GM12878 (cell line): ENCODE measurements around the gene KDM5B. TPM values are rescaled to one million over a fixed set of nuclear protein-coding genes. Genes with fewer than 3 reads are reported as not detected.
A peak's percentile ranks its signal among the peaks of the same experiment; 100 is the strongest.

Experiments
- ATAC-seq: fragments of 200-7000 bp; cut with Tn5 transposase; 3 replicates; pipeline ENCODE4 v1.9.1; 2020; ENCODE audit warnings: mild to moderate bottlenecking, moderate library complexity
- BruUV-seq: library from RNA; stranded (reverse); fragments of 400-500 nt; replicated peaks from 2 replicates; lab custom pipeline; 2021; lab: Mats Ljungman, UMichigan
- CTCF ChIA-PET: fragments of 300-600 bp; sonication (Branson Sonifier 250); formaldehyde crosslinking; extraction: SDS; loops from one replicate; lab custom pipeline; 2021; ENCODE audit warnings: inconsistent platforms; lab: Yijun Ruan, JAX
- POLR2A ChIA-PET: fragments of 350-600 bp; formaldehyde crosslinking; extraction: SDS; loops from one replicate; lab custom pipeline; 2021; ENCODE audit warnings: inconsistent platforms; lab: Charles Lee
- RAD21 ChIA-PET: fragments of 300-600 bp; sonication (Branson Sonifier 250); formaldehyde crosslinking; loops from one replicate; lab custom pipeline; 2023; ENCODE audit warnings: antibody characterized with exemption; ENCODE audit not compliant: unreplicated experiment; lab: Charles Lee
- SMC1A ChIA-PET: fragments of 300-600 bp; sonication (Branson Sonifier 250); formaldehyde crosslinking; loops from one replicate; lab custom pipeline; 2023; ENCODE audit not compliant: unreplicated experiment, uncharacterized antibody; lab: Charles Lee
- DNase-seq: peaks from one replicate; pipeline ENCODE4 v3.0.0-alpha.2; 2011; ENCODE audit warnings: low read depth, low spot score
- FAIRE-seq: peaks from 3 replicates; lab custom pipeline; 2011; peaks lifted over from hg19 to GRCh38; lab: Jason Lieb, UNC
- H2AFZ ChIP-seq: 2 replicates; pipeline ENCODE4 v1.6.0; 2011; ENCODE audit warnings: low read depth, low read length, control low read depth; ENCODE audit not compliant: control insufficient read depth
- H3K27ac ChIP-seq: 2 replicates; pipeline ENCODE4 v1.5.1; 2011; ENCODE audit warnings: control low read depth; ENCODE audit not compliant: control insufficient read depth, insufficient read depth
- H3K27me3 ChIP-seq, 2 experiments: replicated peaks in 1 of 2; 2 replicates each; pipeline versions ENCODE4 v1.6.0 to v1.6.1; 2011; ENCODE audit warnings: low read length in 1 of 2; ENCODE audit not compliant: control insufficient read depth in 2 of 2, insufficient read depth in 2 of 2
- H3K36me3 ChIP-seq, 2 experiments: 2 replicates each; pipeline ENCODE4 v1.5.1; 2011; ENCODE audit warnings: low read length in 1 of 2; ENCODE audit not compliant: control insufficient read depth in 2 of 2, insufficient read depth in 2 of 2
- H3K4me1 ChIP-seq: 2 replicates; pipeline ENCODE4 v1.6.1; 2011; ENCODE audit warnings: mild to moderate bottlenecking, low read length, moderate library complexity, mixed read lengths; ENCODE audit not compliant: control insufficient read depth, insufficient read depth
- H3K4me2 ChIP-seq: 2 replicates; pipeline ENCODE4 v1.6.0; 2011; ENCODE audit warnings: control low read depth; ENCODE audit not compliant: control insufficient read depth, insufficient read depth
- H3K4me3 ChIP-seq: fragments of 200-600 bp; sonication (generic); 2 replicates; pipeline ENCODE4 v1.5.1; 2016
- H3K79me2 ChIP-seq: 2 replicates; pipeline ENCODE4 v1.6.0; 2011; ENCODE audit warnings: low read length; ENCODE audit not compliant: control insufficient read depth, insufficient read depth
- H3K9ac ChIP-seq: 2 replicates; pipeline ENCODE4 v1.8.0; 2011; ENCODE audit warnings: low read length, control low read depth, mixed read lengths; ENCODE audit not compliant: control insufficient read depth, insufficient read depth
- H3K9me3 ChIP-seq: replicated peaks from 3 replicates; pipeline ENCODE4 v1.5.1; 2011; ENCODE audit warnings: mild to moderate bottlenecking, low read length; ENCODE audit not compliant: control insufficient read depth, insufficient read depth
- H4K20me1 ChIP-seq: 2 replicates; pipeline ENCODE4 v1.6.0; 2011; ENCODE audit not compliant: control insufficient read depth, insufficient read depth
- ASH2L ChIP-seq: fragments of 300-600, 200-600 bp; sonication (generic); IDR thresholded peaks from 2 replicates; pipeline ENCODE4 v1.6.1; 2017; ENCODE audit warnings: low read depth, mild to moderate bottlenecking, borderline replicate concordance
- CBX3 ChIP-seq: fragments of 200-600 bp; sonication (generic); IDR thresholded peaks from 2 replicates; pipeline ENCODE4 v1.6.1; 2016; ENCODE audit warnings: low read depth, borderline replicate concordance
- CHD1 ChIP-seq: IDR thresholded peaks from 2 replicates; pipeline ENCODE4 v1.6.1; 2012; ENCODE audit warnings: low read depth, low read length, improper control_type of control experiment
- LARP7 ChIP-seq: fragments of 450-650 bp; IDR thresholded peaks from 2 replicates; pipeline ENCODE4 v1.6.1; 2017; ENCODE audit warnings: mild to moderate bottlenecking
- NFXL1 ChIP-seq: fragments of 450-650 bp; IDR thresholded peaks from 2 replicates; pipeline ENCODE4 v1.6.1; 2017; ENCODE audit warnings: antibody characterized with exemption, mild to moderate bottlenecking, borderline replicate concordance
- POLR2A ChIP-seq: IDR thresholded peaks from 2 replicates; pipeline ENCODE4 v1.6.1; 2011; ENCODE audit warnings: low read depth, mild to moderate bottlenecking, low read length
- POLR2AphosphoS5 ChIP-seq: IDR thresholded peaks from 2 replicates; pipeline ENCODE4 v1.6.1; 2011; ENCODE audit warnings: mild to moderate bottlenecking, low read length, inconsistent platforms
- POU2F2 ChIP-seq: IDR thresholded peaks from 3 replicates; pipeline ENCODE4 v1.6.1; 2011; ENCODE audit warnings: low read depth, mild to moderate bottlenecking, low read length, borderline replicate concordance
- RBBP5 ChIP-seq: fragments of 200-600 bp; sonication (generic); conservative IDR thresholded peaks from 2 replicates; pipeline ENCODE4 v1.6.1; 2016
- SREBF1 ChIP-seq: IDR thresholded peaks from 2 replicates; pipeline ENCODE4 v1.6.1; 2012; ENCODE audit warnings: mild to moderate bottlenecking, low read length
- SRF ChIP-seq, 2 experiments: IDR thresholded peaks; 2 replicates each; pipeline ENCODE4 v1.6.1; 2011; ENCODE audit warnings: low read depth in 2 of 2, low read length in 2 of 2, mild to moderate bottlenecking in 1 of 2, moderate library complexity in 1 of 2
- SUPT20H ChIP-seq: IDR thresholded peaks from 2 replicates; pipeline ENCODE4 v1.6.1; 2011; ENCODE audit warnings: low read depth, mild to moderate bottlenecking, low read length, moderate library complexity, borderline replicate concordance; ENCODE audit not compliant: control insufficient read depth
- TARDBP ChIP-seq: IDR thresholded peaks from 2 replicates; pipeline ENCODE4 v1.6.1; 2016; ENCODE audit warnings: borderline replicate concordance
- WGBS: methylation state at CpG from one replicate; pipeline ENCODE4 v1.1.6; 2016; ENCODE audit warnings: low lambda C conversion rate; ENCODE audit not compliant: insufficient replicate concordance, insufficient coverage; ENCODE audit errors: missing lambda C conversion rate; 5-methylcytosine and 5-hydroxymethylcytosine counted together
- in situ Hi-C: fragments of 300-500 bp; cut with MboI; formaldehyde crosslinking; loops from 9 replicates; pipeline ENCODE4 v1.14.3; 2018; ENCODE audit warnings: mixed read lengths
- intact Hi-C: fragments of 100-400 bp; cut with micrococcal nuclease; formaldehyde crosslinking; loops from one replicate; pipeline ENCODE4 v1.14.2; 2022; ENCODE audit not compliant: unreplicated experiment
- polyA plus RNA-seq, 11 experiments: library from polyadenylated mRNA; depleted of rRNA in 4 of 11; unstranded in 6 of 11; stranded (reverse) in 5 of 11; fragments of >200 nt; fragmentation: Nextera tagmentation in 4 of 11; fragmentation: Illumina TruSeq in 1 of 11; extraction: Ambion mirVana in 4 of 11; extraction: Trizol in 1 of 11; gene quantifications; 1 replicate in 1 of 11; 2 replicates in 10 of 11; pipeline versions ENCODE4 v1.2.1 to v1.2.3, GENCODE V29; 2011 to 2016; ENCODE audit warnings: inconsistent platforms in 2 of 11, missing spikeins in 2 of 11, low read depth in 1 of 11
- total RNA-seq, 4 experiments: library from RNA; depleted of rRNA in 3 of 4; stranded (reverse); fragments of >200 nt in 3 of 4; fragmentation: Illumina TruSeq in 1 of 4; extraction: Trizol in 1 of 4; gene quantifications; 2 replicates each; pipeline versions ENCODE4 v1.2.1 to v1.2.3, GENCODE V29; 2013 to 2021
- TF ChIP-seq, protein P1 (sequence below): fragments of 450-650 bp; IDR thresholded peaks from 2 replicates; pipeline ENCODE4 v1.6.1; 2017; ENCODE audit warnings: mild to moderate bottlenecking
- TF ChIP-seq, protein P2 (sequence below): fragments of 450-650 bp; IDR thresholded peaks from 2 replicates; pipeline ENCODE4 v1.6.1; 2017; ENCODE audit warnings: mild to moderate bottlenecking, moderate library complexity
- TF ChIP-seq, protein P3 (sequence below): fragments of 450-650 bp; IDR thresholded peaks from 2 replicates; pipeline ENCODE4 v1.6.1; 2016; ENCODE audit warnings: mild to moderate bottlenecking
- TF ChIP-seq, protein P4 (sequence below): IDR thresholded peaks from 2 replicates; pipeline ENCODE4 v1.6.1; 2011; ENCODE audit warnings: low read depth, low read length, improper control_type of control experiment, borderline replicate concordance

Gene KDM5B
- total and polyA plus RNA-seq, 10 of the 15 experiments (the other 5 are each of a cell fraction or from before 2014, with no cell fraction given) = 1.7 to 26.6 (median 8.1) TPM

DNA sequence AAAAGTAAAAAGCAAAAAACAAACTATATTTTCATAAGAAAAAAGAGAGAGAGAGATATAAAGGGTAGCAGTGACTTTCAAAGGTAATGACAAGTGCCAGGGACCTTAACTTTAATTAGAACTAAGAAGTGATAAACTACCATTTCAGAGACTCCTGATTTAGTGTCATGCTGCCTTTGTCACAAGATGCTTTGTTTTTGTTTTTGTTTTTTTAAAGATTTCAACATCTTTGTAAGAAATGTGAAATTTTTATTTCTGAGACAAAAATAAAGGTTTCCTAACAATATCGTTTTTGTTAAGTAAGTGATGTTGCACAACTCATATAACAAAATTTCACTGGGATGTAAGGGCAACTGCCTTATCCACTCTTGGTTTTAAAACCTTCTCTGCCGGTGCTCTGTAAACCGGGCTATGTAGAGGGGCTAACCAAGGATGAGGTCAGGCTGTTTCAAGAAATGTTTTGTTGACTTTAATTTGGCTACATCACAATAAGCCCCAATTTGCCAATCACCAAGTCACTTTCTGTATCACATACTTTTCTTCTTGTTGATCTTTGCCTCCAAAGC, 62.8 kb downstream of the KDM5B start:
- Histone ChIP-seq H3K36me3 (peaks cover 0 to 8% of the 10 kb centered on the region in 2 experiments; a peak in 3 of 4 replicates), H3K27ac (no peak overlapping the region), H3K4me2 (no peak overlapping the region), H2AFZ (no peak overlapping the region), H3K4me1 (no peaks in the 10 kb centered on the region), H4K20me1 (no peaks in the 10 kb centered on the region), H3K9me3 (no peaks in the 10 kb centered on the region), H3K4me3 (no peak overlapping the region), H3K27me3 (no peaks in the 10 kb centered on the region), H3K9ac (no peak overlapping the region), H3K79me2 (no peaks in the 10 kb centered on the region)
- ChIA-PET CTCF (interaction anchor here (0.8 to 0.9 kb wide), 2 partner anchors 13 to 26 kb away, joined by 3 to 4 read pairs; no protein-coding TSS in a partner anchor), SMC1A (interaction anchor here (0.5 kb wide), 1 partner anchor 263 kb away, joined by 3 read pairs; no protein-coding TSS in a partner anchor), RAD21 (no interaction called here), POLR2A (no interaction called here)
- ATAC-seq (no peak), FAIRE-seq (no peak), DNase-seq (no peak)
- TSS peak; percentile 20 for BruUV-seq
- intact Hi-C loops (loop anchor here (5.0 kb wide), 1 partner anchor 122 kb away; no protein-coding TSS in a partner anchor), in situ Hi-C loops (no loop called here)
- WGBS = 42% methylated on average over 3 of the region's 3 CpGs
- TF ChIP-seq ASH2L = no peak
- TF ChIP-seq, protein P1, sequence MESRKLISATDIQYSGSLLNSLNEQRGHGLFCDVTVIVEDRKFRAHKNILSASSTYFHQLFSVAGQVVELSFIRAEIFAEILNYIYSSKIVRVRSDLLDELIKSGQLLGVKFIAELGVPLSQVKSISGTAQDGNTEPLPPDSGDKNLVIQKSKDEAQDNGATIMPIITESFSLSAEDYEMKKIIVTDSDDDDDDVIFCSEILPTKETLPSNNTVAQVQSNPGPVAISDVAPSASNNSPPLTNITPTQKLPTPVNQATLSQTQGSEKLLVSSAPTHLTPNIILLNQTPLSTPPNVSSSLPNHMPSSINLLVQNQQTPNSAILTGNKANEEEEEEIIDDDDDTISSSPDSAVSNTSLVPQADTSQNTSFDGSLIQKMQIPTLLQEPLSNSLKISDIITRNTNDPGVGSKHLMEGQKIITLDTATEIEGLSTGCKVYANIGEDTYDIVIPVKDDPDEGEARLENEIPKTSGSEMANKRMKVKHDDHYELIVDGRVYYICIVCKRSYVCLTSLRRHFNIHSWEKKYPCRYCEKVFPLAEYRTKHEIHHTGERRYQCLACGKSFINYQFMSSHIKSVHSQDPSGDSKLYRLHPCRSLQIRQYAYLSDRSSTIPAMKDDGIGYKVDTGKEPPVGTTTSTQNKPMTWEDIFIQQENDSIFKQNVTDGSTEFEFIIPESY = no peak
- no peak for TF ChIP-seq TARDBP
- no peak for TF ChIP-seq NFXL1
- no peak for TF ChIP-seq CHD1
- no peak for TF ChIP-seq POLR2AphosphoS5
- TF ChIP-seq RBBP5 = no peak
- TF ChIP-seq SREBF1 = no peak
- no peak for TF ChIP-seq SUPT20H
- no peak for TF ChIP-seq LARP7
- no peak for TF ChIP-seq POLR2A
- no peak for TF ChIP-seq SRF (IDR thresholded peaks at IDR 0.05; ENCODE audit: low read depth in 2 of 2, low read length in 2 of 2)
- TF ChIP-seq, protein P2, sequence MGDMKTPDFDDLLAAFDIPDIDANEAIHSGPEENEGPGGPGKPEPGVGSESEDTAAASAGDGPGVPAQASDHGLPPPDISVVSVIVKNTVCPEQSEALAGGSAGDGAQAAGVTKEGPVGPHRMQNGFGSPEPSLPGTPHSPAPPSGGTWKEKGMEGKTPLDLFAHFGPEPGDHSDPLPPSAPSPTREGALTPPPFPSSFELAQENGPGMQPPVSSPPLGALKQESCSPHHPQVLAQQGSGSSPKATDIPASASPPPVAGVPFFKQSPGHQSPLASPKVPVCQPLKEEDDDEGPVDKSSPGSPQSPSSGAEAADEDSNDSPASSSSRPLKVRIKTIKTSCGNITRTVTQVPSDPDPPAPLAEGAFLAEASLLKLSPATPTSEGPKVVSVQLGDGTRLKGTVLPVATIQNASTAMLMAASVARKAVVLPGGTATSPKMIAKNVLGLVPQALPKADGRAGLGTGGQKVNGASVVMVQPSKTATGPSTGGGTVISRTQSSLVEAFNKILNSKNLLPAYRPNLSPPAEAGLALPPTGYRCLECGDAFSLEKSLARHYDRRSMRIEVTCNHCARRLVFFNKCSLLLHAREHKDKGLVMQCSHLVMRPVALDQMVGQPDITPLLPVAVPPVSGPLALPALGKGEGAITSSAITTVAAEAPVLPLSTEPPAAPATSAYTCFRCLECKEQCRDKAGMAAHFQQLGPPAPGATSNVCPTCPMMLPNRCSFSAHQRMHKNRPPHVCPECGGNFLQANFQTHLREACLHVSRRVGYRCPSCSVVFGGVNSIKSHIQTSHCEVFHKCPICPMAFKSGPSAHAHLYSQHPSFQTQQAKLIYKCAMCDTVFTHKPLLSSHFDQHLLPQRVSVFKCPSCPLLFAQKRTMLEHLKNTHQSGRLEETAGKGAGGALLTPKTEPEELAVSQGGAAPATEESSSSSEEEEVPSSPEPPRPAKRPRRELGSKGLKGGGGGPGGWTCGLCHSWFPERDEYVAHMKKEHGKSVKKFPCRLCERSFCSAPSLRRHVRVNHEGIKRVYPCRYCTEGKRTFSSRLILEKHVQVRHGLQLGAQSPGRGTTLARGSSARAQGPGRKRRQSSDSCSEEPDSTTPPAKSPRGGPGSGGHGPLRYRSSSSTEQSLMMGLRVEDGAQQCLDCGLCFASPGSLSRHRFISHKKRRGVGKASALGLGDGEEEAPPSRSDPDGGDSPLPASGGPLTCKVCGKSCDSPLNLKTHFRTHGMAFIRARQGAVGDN = no peak
- TF ChIP-seq, protein P3, sequence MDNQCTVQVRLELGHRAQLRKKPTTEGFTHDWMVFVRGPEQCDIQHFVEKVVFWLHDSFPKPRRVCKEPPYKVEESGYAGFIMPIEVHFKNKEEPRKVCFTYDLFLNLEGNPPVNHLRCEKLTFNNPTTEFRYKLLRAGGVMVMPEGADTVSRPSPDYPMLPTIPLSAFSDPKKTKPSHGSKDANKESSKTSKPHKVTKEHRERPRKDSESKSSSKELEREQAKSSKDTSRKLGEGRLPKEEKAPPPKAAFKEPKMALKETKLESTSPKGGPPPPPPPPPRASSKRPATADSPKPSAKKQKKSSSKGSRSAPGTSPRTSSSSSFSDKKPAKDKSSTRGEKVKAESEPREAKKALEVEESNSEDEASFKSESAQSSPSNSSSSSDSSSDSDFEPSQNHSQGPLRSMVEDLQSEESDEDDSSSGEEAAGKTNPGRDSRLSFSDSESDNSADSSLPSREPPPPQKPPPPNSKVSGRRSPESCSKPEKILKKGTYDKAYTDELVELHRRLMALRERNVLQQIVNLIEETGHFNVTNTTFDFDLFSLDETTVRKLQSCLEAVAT = no peak
- TF ChIP-seq POU2F2 = no peak
- TF ChIP-seq, protein P4, sequence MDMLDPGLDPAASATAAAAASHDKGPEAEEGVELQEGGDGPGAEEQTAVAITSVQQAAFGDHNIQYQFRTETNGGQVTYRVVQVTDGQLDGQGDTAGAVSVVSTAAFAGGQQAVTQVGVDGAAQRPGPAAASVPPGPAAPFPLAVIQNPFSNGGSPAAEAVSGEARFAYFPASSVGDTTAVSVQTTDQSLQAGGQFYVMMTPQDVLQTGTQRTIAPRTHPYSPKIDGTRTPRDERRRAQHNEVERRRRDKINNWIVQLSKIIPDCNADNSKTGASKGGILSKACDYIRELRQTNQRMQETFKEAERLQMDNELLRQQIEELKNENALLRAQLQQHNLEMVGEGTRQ = no peak
- no peak for TF ChIP-seq CBX3
